HG03159 (cell line): ENCODE data around the gene IL1B.
"Not testable (repeated sequence)": the region's sequence is repeated elsewhere in the genome, so short reads cannot be mapped to it uniquely, and the experiment has no call there.

Experiments
- ATAC-seq: cut with Tn5 transposase; IDR thresholded peaks from one replicate; pipeline ENCODE4 v1.9.1; 2021; ENCODE audit warnings: mild to moderate bottlenecking, moderate library complexity; ENCODE audit not compliant: unreplicated experiment

The IL1B gene

GRCh38 chr2:112859406-112860183 lies 23.0 kb upstream of the IL1B start:
- not testable (repeated sequence) for ATAC-seq

GRCh38 chr2:112850588-112850987 lies 14.0 kb upstream of the IL1B start:
- no peak for ATAC-seq

- no peak for ATAC-seq
Measured at GRCh38 chr2:112849956-112850355, 13.4 kb upstream of the IL1B start.

GRCh38 chr2:112848833-112849232 lies 12.3 kb upstream of the IL1B start:
- ATAC-seq = no peak

GRCh38 chr2:112846031-112846430 lies 9.5 kb upstream of the IL1B start:
- ATAC-seq = no peak

GRCh38 chr2:112843836-112844235 lies 7.3 kb upstream of the IL1B start:
- ATAC-seq = no peak

GRCh38 chr2:112843288-112843687 lies 6.7 kb upstream of the IL1B start:
- no peak for ATAC-seq

GRCh38 chr2:112841295-112842044 lies 4.9 kb upstream of the IL1B start:
- no peak for ATAC-seq

- no peak for ATAC-seq
Measured at GRCh38 chr2:112840068-112840445, 3.5 kb upstream of the IL1B start.

GRCh38 chr2:112839407-112840067 lies 3.0 kb upstream of the IL1B start:
- ATAC-seq = no peak

- ATAC-seq = no peak
Measured at GRCh38 chr2:112836163-112836560, 417 bp downstream of the IL1B start.

GRCh38 chr2:112835536-112836162 lies 930 bp downstream of the IL1B start:
- no peak for ATAC-seq

GRCh38 chr2:112835061-112835501 lies 1.5 kb downstream of the IL1B start:
- ATAC-seq = no peak

GRCh38 chr2:112834396-112835037 lies 2.1 kb downstream of the IL1B start:
- ATAC-seq = no peak

GRCh38 chr2:112833976-112834375 lies 2.6 kb downstream of the IL1B start:
- ATAC-seq = no peak

GRCh38 chr2:112833639-112833931 lies 3.0 kb downstream of the IL1B start:
- not testable (repeated sequence) for ATAC-seq

- no peak for ATAC-seq
Measured at GRCh38 chr2:112832841-112833638, 3.5 kb downstream of the IL1B start.

- ATAC-seq = no peak
Measured at GRCh38 chr2:112831946-112832840, 4.4 kb downstream of the IL1B start.

GRCh38 chr2:112831513-112831845 lies 5.1 kb downstream of the IL1B start:
- ATAC-seq = no peak
